ENCODE data around the gene SYTL3.
"Not testable (repeated sequence)": the region's sequence is repeated elsewhere in the genome, so short reads cannot be mapped to it uniquely, and the experiment has no call there.

The SYTL3 gene

GRCh38 chr6:158786645-158787304, 136.9 kb downstream of the SYTL3 start:
- DNase-seq (ENCODE audit: low read depth) = no peak
- no peak for TF ChIP-seq CTCF (conservative IDR thresholded peaks at IDR 0.05; ENCODE audit: low read length)
- H3K4me3 ChIP-seq (ENCODE audit: low read length) = no peak overlapping the region

- TF ChIP-seq CTCF (conservative IDR thresholded peaks at IDR 0.05; ENCODE audit: low read length) = no peak
- H3K4me3 ChIP-seq (ENCODE audit: low read length) = no peak overlapping the region
- DNase-seq (ENCODE audit: low read depth) = no peak
Measured at GRCh38 chr6:158787395-158787794, 137.5 kb downstream of the SYTL3 start.

GRCh38 chr6:158789115-158789917, 139.5 kb downstream of the SYTL3 start:
- DNase-seq (ENCODE audit: low read depth) = no peak
- no peak for TF ChIP-seq CTCF (conservative IDR thresholded peaks at IDR 0.05; ENCODE audit: low read length)
- H3K4me3 ChIP-seq (ENCODE audit: low read length) = no peak overlapping the region

DNA sequence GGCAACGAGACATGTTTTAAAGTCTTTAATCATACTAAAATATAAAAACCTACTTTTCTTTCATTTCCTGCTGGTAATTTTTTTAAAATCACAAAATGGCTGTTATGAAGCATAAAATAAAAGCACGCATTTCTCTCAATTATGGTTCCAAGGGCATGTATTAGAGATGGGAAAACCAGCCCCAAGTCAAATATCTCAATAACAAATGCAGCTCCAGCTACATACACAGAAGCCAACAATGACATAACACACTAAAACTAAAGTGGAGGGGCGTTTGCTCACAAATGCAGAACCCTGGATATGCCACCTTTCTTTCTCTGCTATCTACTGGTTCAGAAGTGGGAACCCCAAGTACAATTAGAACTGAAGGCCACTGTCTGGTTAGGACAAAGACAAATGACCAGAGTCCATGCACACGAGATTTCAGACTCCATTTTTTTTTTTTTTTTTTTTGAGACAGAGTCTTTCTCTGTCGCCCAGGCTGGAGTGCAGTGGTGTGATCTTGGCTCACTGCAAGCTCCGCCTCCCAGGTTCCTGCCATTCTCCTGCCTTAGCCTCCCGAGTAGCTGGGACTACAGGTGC, 141.5 kb downstream of the SYTL3 start:
- H3K4me3 ChIP-seq (ENCODE audit: low read length) = no peak overlapping the region
- no peak for DNase-seq (ENCODE audit: low read depth)
- TF ChIP-seq CTCF (conservative IDR thresholded peaks at IDR 0.05; ENCODE audit: low read length) = no peak

GRCh38 chr6:158792505-158792904, 142.7 kb downstream of the SYTL3 start:
- not testable (repeated sequence) for DNase-seq (ENCODE audit: low read depth); H3K4me3 ChIP-seq (ENCODE audit: low read length)

DNA sequence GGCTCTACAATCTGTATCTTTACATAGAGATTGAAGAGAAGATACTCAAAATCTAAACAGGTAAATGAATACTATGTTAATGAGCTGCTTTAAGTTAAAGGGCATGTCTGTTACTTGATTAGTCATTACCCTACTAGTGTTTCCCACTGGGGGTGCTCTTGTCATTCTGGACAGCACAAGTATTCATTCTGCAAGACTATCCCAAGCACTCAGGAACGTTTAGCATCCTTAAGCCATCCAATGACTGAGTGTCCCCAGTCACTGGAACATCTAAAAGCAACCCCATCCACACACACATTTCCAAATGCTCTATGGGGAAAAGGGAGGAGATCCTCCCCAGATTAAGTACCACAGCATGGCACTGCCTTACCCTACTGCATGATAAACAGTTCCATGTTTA, 143.6 kb downstream of the SYTL3 start:
- DNase-seq (ENCODE audit: low read depth) = peak; percentile 65
- no peak overlapping the region for H3K4me3 ChIP-seq (ENCODE audit: low read length)
- TF ChIP-seq CTCF (conservative IDR thresholded peaks at IDR 0.05; ENCODE audit: low read length) = peak; percentile 66

GRCh38 chr6:158795516-158795915, 145.7 kb downstream of the SYTL3 start:
- TF ChIP-seq CTCF (conservative IDR thresholded peaks at IDR 0.05; ENCODE audit: low read length) = no peak
- H3K4me3 ChIP-seq (ENCODE audit: low read length) = no peak overlapping the region
- DNase-seq (ENCODE audit: low read depth) = no peak

Data from AG10803 (cell line).